ENCODE data around the gene HARS2. TPM values are rescaled to one million over a fixed set of nuclear protein-coding genes. Genes with fewer than 3 reads are reported as not detected.
"Not testable (repeated sequence)": the region's sequence is repeated elsewhere in the genome, so short reads cannot be mapped to it uniquely, and the experiment has no call there.

The HARS2 gene
- total and polyA plus RNA-seq, 2 donors = 23.4 to 32.6 TPM

GRCh38 chr5:140664359-140665119, 26.7 kb upstream of the HARS2 start, which contains the start of gene WDR55:
Gene WDR55 (plus strand): TSS chr5:140664904. CDS start chr5:140664913, 9 bp downstream.
- Histone ChIP-seq H3K27ac (ENCODE audit: low read depth in 1 of 2, low read length in 1 of 2) (peak within 1 kb of the TSS; percentile 86 to 96), H3K4me3 (ENCODE audit: low read length in 2 of 2) (peak within 1 kb of the TSS; percentile 72 to 86), H3K27me3 (ENCODE audit: control insufficient read depth in 2 of 2, insufficient read depth in 1 of 2, low read length in 1 of 2) (no peaks in the 10 kb centered on the region), H3K4me1 (ENCODE audit: control insufficient read depth in 2 of 2, insufficient read depth in 2 of 2, low read length in 2 of 2) (peaks cover 3 to 13% of the 10 kb centered on the region in 2 donors), H3K9me3 (ENCODE audit: control insufficient read depth in 2 of 2, insufficient read depth in 1 of 2, low read length in 1 of 2) (no peaks in the 10 kb centered on the region), H3K36me3 (ENCODE audit: control insufficient read depth in 2 of 2, insufficient read depth in 2 of 2, low read length in 1 of 2) (peaks cover 52 to 62% of the 10 kb centered on the region in 2 donors)
- WGBS = under 1% methylated on average over 54 of the region's 54 CpGs
- peak; percentile 77 to 95 (median 86) for DNase-seq (ENCODE audit: low read depth in 6 of 9, low spot score in 9 of 9)

GRCh38 chr5:140671035-140671434, 20.2 kb upstream of the HARS2 start:
- DNase-seq (ENCODE audit: low read depth in 6 of 9, low spot score in 9 of 9); H3K27me3 ChIP-seq (ENCODE audit: control insufficient read depth in 2 of 2, insufficient read depth in 1 of 2, low read length in 1 of 2); H3K4me3 ChIP-seq (ENCODE audit: low read length in 2 of 2); H3K9me3 ChIP-seq (ENCODE audit: control insufficient read depth in 2 of 2, insufficient read depth in 1 of 2, low read length in 1 of 2); H3K4me1 ChIP-seq (ENCODE audit: control insufficient read depth in 2 of 2, insufficient read depth in 2 of 2, low read length in 2 of 2); H3K27ac ChIP-seq (ENCODE audit: low read depth in 1 of 2, low read length in 1 of 2): not testable (repeated sequence)
- peaks cover 67 to 72% of the 10 kb centered on the region in 2 donors for H3K36me3 ChIP-seq (ENCODE audit: control insufficient read depth in 2 of 2, insufficient read depth in 2 of 2, low read length in 1 of 2)
- WGBS = 98% methylated on average over 4 of the region's 4 CpGs

- Histone ChIP-seq H3K4me1 (ENCODE audit: control insufficient read depth in 2 of 2, insufficient read depth in 2 of 2, low read length in 2 of 2) (no peaks in the 10 kb centered on the region), H3K36me3 (ENCODE audit: control insufficient read depth in 2 of 2, insufficient read depth in 2 of 2, low read length in 1 of 2) (peaks cover 72 to 78% of the 10 kb centered on the region in 2 donors), H3K27ac (ENCODE audit: low read depth in 1 of 2, low read length in 1 of 2) (no peak overlapping the region), H3K27me3 (ENCODE audit: control insufficient read depth in 2 of 2, insufficient read depth in 1 of 2, low read length in 1 of 2) (no peaks in the 10 kb centered on the region), H3K4me3 (ENCODE audit: low read length in 2 of 2) (no peak overlapping the region), H3K9me3 (ENCODE audit: control insufficient read depth in 2 of 2, insufficient read depth in 1 of 2, low read length in 1 of 2) (no peaks in the 10 kb centered on the region)
- WGBS = 99% methylated on average over 6 of the region's 7 CpGs
- DNase-seq (ENCODE audit: low read depth in 6 of 9, low spot score in 9 of 9) = no peak
Measured at GRCh38 chr5:140671472-140672125, 19.7 kb upstream of the HARS2 start.

DNA sequence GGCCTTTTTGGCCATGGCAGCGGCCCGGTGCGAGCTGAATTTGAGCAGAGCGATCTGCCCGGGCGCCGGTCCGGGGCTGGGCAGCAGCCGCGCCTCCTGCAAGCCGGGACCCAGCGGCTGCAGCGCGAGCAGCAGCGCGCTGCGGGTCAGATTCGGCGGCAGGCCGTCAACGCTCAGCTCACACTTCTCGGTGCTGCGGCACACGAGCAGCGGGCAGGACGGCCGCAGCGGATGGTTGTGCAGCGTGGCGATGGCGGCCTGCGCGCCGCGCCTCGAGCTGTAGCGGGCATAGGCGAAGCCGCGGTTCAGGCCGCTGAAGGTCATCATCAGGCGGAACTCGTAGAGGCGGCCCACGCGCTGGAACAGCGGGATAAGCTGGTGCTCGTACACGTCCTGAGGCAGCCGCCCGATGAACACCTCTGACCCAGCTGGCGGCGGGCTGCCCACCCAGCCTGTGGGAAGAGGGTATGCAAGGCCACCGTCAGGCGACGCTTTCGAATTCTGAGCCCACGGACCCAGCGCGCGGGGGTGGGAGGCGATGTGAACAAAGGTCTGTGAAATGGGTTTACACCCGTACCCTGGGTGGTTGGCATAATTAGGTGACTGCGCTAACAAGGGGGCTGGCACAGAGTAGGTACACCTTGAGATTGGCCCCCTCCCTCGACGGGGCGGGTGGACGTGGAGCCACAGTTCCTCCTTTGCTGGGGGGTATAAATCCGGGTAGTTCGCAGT, 18.6 kb upstream of the HARS2 start:
- Histone ChIP-seq H3K27me3 (ENCODE audit: control insufficient read depth in 2 of 2, insufficient read depth in 1 of 2, low read length in 1 of 2) (no peaks in the 10 kb centered on the region), H3K36me3 (ENCODE audit: control insufficient read depth in 2 of 2, insufficient read depth in 2 of 2, low read length in 1 of 2) (peaks cover 79 to 84% of the 10 kb centered on the region in 2 donors), H3K4me1 (ENCODE audit: control insufficient read depth in 2 of 2, insufficient read depth in 2 of 2, low read length in 2 of 2) (no peaks in the 10 kb centered on the region), H3K27ac (ENCODE audit: low read depth in 1 of 2, low read length in 1 of 2) (no peak overlapping the region), H3K9me3 (ENCODE audit: control insufficient read depth in 2 of 2, insufficient read depth in 1 of 2, low read length in 1 of 2) (no peaks in the 10 kb centered on the region), H3K4me3 (ENCODE audit: low read length in 2 of 2) (no peak overlapping the region)
- 94% methylated on average over 70 of the region's 70 CpGs for WGBS
- DNase-seq (ENCODE audit: low read depth in 6 of 9, low spot score in 9 of 9) = no peak

DNA sequence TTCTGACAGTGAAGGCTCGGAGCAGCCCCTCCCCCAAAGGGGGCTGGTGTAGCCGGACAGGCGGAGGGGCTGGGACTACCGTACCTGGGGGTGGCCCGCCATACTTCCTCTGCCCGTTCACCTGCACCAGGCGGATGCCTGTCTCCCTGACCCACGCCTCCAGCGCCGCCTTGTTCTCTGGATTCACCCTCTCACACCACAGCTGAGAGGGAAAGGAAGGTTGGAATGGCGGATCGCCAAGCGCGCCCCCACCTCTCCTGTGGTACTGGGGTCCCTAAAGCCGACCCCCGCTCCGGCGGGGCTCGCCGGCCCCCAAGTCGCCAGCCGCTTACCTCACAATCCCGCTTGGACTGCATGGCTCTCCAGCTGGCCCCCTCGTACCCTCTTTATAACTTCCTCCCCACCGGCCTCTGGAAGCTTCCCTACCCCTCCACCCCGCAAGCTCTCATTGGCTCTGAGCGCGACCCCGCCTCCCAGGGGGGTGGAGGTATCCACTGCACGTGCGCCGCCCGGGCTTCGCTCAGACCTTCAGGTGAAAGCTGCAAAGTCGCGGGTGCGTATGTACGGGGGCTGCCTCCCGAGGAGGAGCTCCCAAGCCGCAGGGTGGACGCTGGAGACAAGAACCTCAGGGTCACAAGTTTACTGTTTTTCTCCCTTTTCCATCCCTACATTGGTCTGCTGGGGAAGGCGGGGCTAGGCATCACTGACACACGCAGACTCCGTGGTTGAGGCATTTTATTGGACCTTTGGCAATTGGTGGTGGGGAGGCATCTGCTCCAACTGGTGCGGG, 17.9 kb upstream of the HARS2 start, which contains the start of gene DND1:
DND1 (minus strand) TSS at position 390 of the 790 bp plus-strand sequence; CDS start at position 356, 34 bp downstream.
- WGBS = 98% methylated on average over 45 of the region's 45 CpGs
- Histone ChIP-seq H3K27me3 (ENCODE audit: control insufficient read depth in 2 of 2, insufficient read depth in 1 of 2, low read length in 1 of 2) (no peaks in the 10 kb centered on the region), H3K36me3 (ENCODE audit: control insufficient read depth in 2 of 2, insufficient read depth in 2 of 2, low read length in 1 of 2) (peaks cover 74 to 81% of the 10 kb centered on the region in 2 donors), H3K4me3 (ENCODE audit: low read length in 2 of 2) (no peak within 1 kb of the TSS), H3K27ac (ENCODE audit: low read depth in 1 of 2, low read length in 1 of 2) (no peak within 1 kb of the TSS), H3K9me3 (ENCODE audit: control insufficient read depth in 2 of 2, insufficient read depth in 1 of 2, low read length in 1 of 2) (no peaks in the 10 kb centered on the region), H3K4me1 (ENCODE audit: control insufficient read depth in 2 of 2, insufficient read depth in 2 of 2, low read length in 2 of 2) (no peaks in the 10 kb centered on the region)
- no peak for DNase-seq (ENCODE audit: low read depth in 6 of 9, low spot score in 9 of 9)

DNA sequence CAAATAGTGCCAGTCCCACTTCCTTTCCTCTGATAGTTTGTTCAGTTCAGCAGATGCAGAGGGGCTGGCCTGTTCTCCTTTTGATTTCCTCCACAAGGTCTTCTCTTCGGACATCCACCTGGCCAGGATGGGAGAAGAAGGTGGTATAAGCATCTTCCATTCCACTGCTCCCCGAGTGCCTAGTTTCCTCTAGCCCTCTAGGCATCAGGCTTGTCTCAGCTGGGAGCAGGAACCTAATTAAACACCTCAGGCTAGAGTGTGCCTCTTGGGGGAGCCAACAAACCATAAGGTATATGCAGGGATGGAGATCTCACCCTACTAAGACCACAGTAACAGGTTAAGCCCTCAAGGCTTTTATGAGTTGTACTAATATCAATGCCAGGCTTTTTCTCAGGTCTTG, 17.0 kb upstream of the HARS2 start:
- 98% methylated on average over 2 of the region's 2 CpGs for WGBS
- H3K27ac ChIP-seq (ENCODE audit: low read depth in 1 of 2, low read length in 1 of 2) = no peak overlapping the region
- no peaks in the 10 kb centered on the region for H3K9me3 ChIP-seq (ENCODE audit: control insufficient read depth in 2 of 2, insufficient read depth in 1 of 2, low read length in 1 of 2)
- no peaks in the 10 kb centered on the region for H3K27me3 ChIP-seq (ENCODE audit: control insufficient read depth in 2 of 2, insufficient read depth in 1 of 2, low read length in 1 of 2)
- no peak for DNase-seq (ENCODE audit: low read depth in 6 of 9, low spot score in 9 of 9)
- H3K4me3 ChIP-seq (ENCODE audit: low read length in 2 of 2) = no peak overlapping the region
- peaks cover 71 to 77% of the 10 kb centered on the region in 2 donors for H3K36me3 ChIP-seq (ENCODE audit: control insufficient read depth in 2 of 2, insufficient read depth in 2 of 2, low read length in 1 of 2)
- no peaks in the 10 kb centered on the region for H3K4me1 ChIP-seq (ENCODE audit: control insufficient read depth in 2 of 2, insufficient read depth in 2 of 2, low read length in 2 of 2)

DNA sequence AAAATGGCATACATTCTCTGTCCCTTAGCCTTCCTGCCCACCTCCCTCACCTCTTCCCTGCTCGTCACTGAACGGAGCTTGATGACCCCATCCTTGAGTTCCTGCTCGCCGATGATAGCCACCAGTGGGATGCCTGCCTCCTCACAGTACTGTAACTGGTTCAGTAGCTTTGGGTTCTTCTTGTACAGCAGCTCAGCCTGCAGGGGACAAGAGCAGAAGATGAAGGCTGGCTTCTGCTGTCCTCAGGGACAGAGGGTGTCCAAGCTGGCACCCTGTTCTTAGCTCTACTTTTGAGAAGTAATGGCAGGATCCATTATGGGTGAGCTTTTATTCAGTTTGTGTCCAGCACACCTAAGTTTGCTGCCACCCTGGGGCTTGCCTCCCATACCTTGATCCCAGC, 16.6 kb upstream of the HARS2 start:
- DNase-seq (ENCODE audit: low read depth in 6 of 9, low spot score in 9 of 9) = no peak
- Histone ChIP-seq H3K36me3 (ENCODE audit: control insufficient read depth in 2 of 2, insufficient read depth in 2 of 2, low read length in 1 of 2) (peaks cover 71 to 77% of the 10 kb centered on the region in 2 donors), H3K27me3 (ENCODE audit: control insufficient read depth in 2 of 2, insufficient read depth in 1 of 2, low read length in 1 of 2) (no peaks in the 10 kb centered on the region), H3K9me3 (ENCODE audit: control insufficient read depth in 2 of 2, insufficient read depth in 1 of 2, low read length in 1 of 2) (no peaks in the 10 kb centered on the region), H3K27ac (ENCODE audit: low read depth in 1 of 2, low read length in 1 of 2) (no peak overlapping the region), H3K4me1 (ENCODE audit: control insufficient read depth in 2 of 2, insufficient read depth in 2 of 2, low read length in 2 of 2) (no peaks in the 10 kb centered on the region), H3K4me3 (ENCODE audit: low read length in 2 of 2) (no peak overlapping the region)
- WGBS = over 99% methylated on average over 4 of the region's 4 CpGs

GRCh38 chr5:140677947-140678346, 13.3 kb upstream of the HARS2 start:
- Histone ChIP-seq H3K4me1 (ENCODE audit: control insufficient read depth in 2 of 2, insufficient read depth in 2 of 2, low read length in 2 of 2) (no peaks in the 10 kb centered on the region), H3K27me3 (ENCODE audit: control insufficient read depth in 2 of 2, insufficient read depth in 1 of 2, low read length in 1 of 2) (no peaks in the 10 kb centered on the region), H3K4me3 (ENCODE audit: low read length in 2 of 2) (no peak overlapping the region), H3K36me3 (ENCODE audit: control insufficient read depth in 2 of 2, insufficient read depth in 2 of 2, low read length in 1 of 2) (peaks cover 70 to 76% of the 10 kb centered on the region in 2 donors), H3K27ac (ENCODE audit: low read depth in 1 of 2, low read length in 1 of 2) (no peak overlapping the region), H3K9me3 (ENCODE audit: control insufficient read depth in 2 of 2, insufficient read depth in 1 of 2, low read length in 1 of 2) (no peaks in the 10 kb centered on the region)
- 81% methylated on average over 3 of the region's 3 CpGs for WGBS
- no peak for DNase-seq (ENCODE audit: low read depth in 6 of 9, low spot score in 9 of 9)
